GM19467 (cell line): Measurements from ENCODE around the gene CFAP157.
"Not testable (repeated sequence)": the region's sequence is repeated elsewhere in the genome, so short reads cannot be mapped to it uniquely, and the experiment has no call there.

Experiments used
- ATAC-seq: cut with Tn5 transposase; IDR thresholded peaks from one replicate; pipeline ENCODE4 v1.9.1; 2021; ENCODE audit warnings: mild to moderate bottlenecking, moderate library complexity; ENCODE audit not compliant: unreplicated experiment

CFAP157 gene

GRCh38 chr9:127756776-127757175 lies 50.0 kb downstream of the CFAP157 start:
- not testable (repeated sequence) for ATAC-seq

GRCh38 chr9:127758843-127759242 lies 52.1 kb downstream of the CFAP157 start:
- no peak for ATAC-seq

- ATAC-seq, result no peak
Measured at GRCh38 chr9:127761061-127761460, 54.3 kb downstream of the CFAP157 start.

- ATAC-seq, result no peak
Measured at GRCh38 chr9:127761491-127761956, 54.7 kb downstream of the CFAP157 start.

GRCh38 chr9:127762111-127762676 lies 55.4 kb downstream of the CFAP157 start:
- no peak for ATAC-seq

- ATAC-seq, result no peak
Measured at GRCh38 chr9:127763918-127764384, 57.2 kb downstream of the CFAP157 start.

- ATAC-seq, result no peak
Measured at GRCh38 chr9:127765418-127765817, 58.6 kb downstream of the CFAP157 start.
